Measurements from ENCODE around the gene NR1H3.

NR1H3 gene

GRCh38 chr11:47270331-47271271, 12.8 kb downstream of the NR1H3 start:
- DNase-seq: no peak

GRCh38 chr11:47271328-47271727, 13.5 kb downstream of the NR1H3 start:
- no peak for DNase-seq

GRCh38 chr11:47271961-47272661, 14.3 kb downstream of the NR1H3 start:
- DNase-seq: peak; percentile 8

GRCh38 chr11:47272706-47273105, 14.9 kb downstream of the NR1H3 start:
- no peak for DNase-seq

GRCh38 chr11:47274495-47275235, 16.9 kb downstream of the NR1H3 start:
- no peak for DNase-seq

GRCh38 chr11:47276923-47277322, 19.1 kb downstream of the NR1H3 start:
- no peak for DNase-seq

- no peak for DNase-seq
Observed at GRCh38 chr11:47278058-47278457, 20.3 kb downstream of the NR1H3 start.

- DNase-seq: no peak
Observed at GRCh38 chr11:47278769-47279168, 21.0 kb downstream of the NR1H3 start.

- DNase-seq: no peak
Observed at GRCh38 chr11:47280099-47280498, 22.3 kb downstream of the NR1H3 start.

- no peak for DNase-seq
Observed at GRCh38 chr11:47280860-47281259, 23.1 kb downstream of the NR1H3 start.

- no peak for DNase-seq
Observed at GRCh38 chr11:47282462-47282861, 24.7 kb downstream of the NR1H3 start.

- no peak for DNase-seq
Observed at GRCh38 chr11:47284151-47284550, 26.4 kb downstream of the NR1H3 start.

- DNase-seq: no peak
Observed at GRCh38 chr11:47285969-47286770, 28.4 kb downstream of the NR1H3 start.

- no peak for DNase-seq
Observed at GRCh38 chr11:47288066-47288465, 30.3 kb downstream of the NR1H3 start.

- no peak for DNase-seq
Observed at GRCh38 chr11:47289856-47290255, 32.1 kb downstream of the NR1H3 start.

- no peak for DNase-seq
Observed at GRCh38 chr11:47295385-47295784, 37.6 kb downstream of the NR1H3 start.

GRCh38 chr11:47296045-47296444, 38.2 kb downstream of the NR1H3 start:
- peak; percentile 11 for DNase-seq

GRCh38 chr11:47299078-47299477, 41.3 kb downstream of the NR1H3 start:
- DNase-seq: no peak

GRCh38 chr11:47302853-47303252, 45.1 kb downstream of the NR1H3 start:
- no peak for DNase-seq

GRCh38 chr11:47305734-47306483, 48.1 kb downstream of the NR1H3 start:
- DNase-seq: no peak

GRCh38 chr11:47306484-47306844, 48.7 kb downstream of the NR1H3 start:
- DNase-seq: no peak
